SKM-1 treated with dmso at 0.1 percent for 144 hours (cell line): Measurements from ENCODE around the gene HSPA1L.
A peak's percentile ranks its signal among the peaks of the same experiment; 100 is the strongest.
"Not testable (repeated sequence)": the region's sequence is repeated elsewhere in the genome, so short reads cannot be mapped to it uniquely, and the experiment has no call there.

Source experiments
- DNase-seq: peaks from one replicate; lab custom pipeline; 2025; ENCODE audit not compliant: unreplicated experiment; lab: John Stamatoyannopoulos, UW

The HSPA1L gene

DNA sequence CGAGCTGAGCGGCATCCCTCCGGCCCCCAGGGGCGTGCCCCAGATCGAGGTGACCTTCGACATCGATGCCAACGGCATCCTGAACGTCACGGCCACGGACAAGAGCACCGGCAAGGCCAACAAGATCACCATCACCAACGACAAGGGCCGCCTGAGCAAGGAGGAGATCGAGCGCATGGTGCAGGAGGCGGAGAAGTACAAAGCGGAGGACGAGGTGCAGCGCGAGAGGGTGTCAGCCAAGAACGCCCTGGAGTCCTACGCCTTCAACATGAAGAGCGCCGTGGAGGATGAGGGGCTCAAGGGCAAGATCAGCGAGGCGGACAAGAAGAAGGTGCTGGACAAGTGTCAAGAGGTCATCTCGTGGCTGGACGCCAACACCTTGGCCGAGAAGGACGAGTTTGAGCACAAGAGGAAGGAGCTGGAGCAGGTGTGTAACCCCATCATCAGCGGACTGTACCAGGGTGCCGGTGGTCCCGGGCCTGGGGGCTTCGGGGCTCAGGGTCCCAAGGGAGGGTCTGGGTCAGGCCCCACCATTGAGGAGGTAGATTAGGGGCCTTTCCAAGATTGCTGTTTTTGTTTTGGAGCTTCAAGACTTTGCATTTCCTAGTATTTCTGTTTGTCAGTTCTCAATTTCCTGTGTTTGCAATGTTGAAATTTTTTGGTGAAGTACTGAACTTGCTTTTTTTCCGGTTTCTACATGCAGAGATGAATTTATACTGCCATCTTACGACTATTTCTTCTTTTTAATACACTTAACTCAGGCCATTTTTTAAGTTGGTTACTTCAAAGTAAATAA is 2.2 kb upstream of the HSPA1L start:
- not testable (repeated sequence) for DNase-seq

DNA sequence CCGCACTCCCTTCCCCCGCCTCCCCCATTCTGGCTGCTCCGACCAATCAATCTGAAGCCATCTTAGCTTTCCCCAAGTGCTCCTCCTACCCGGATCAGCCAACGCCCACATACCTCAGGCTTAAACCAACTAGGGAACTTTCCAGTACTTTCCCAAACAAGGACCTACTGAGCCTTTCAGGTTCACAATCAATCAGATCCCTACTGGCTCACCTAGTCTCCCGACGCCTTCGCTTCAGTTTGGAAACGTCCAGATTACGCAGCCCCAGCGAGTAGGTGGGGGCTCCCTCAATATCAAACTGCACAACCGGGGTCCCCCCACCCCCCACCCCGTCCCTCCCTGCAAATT is 432 bp downstream of the HSPA1L start:
- DNase-seq: peak; percentile 48

DNA sequence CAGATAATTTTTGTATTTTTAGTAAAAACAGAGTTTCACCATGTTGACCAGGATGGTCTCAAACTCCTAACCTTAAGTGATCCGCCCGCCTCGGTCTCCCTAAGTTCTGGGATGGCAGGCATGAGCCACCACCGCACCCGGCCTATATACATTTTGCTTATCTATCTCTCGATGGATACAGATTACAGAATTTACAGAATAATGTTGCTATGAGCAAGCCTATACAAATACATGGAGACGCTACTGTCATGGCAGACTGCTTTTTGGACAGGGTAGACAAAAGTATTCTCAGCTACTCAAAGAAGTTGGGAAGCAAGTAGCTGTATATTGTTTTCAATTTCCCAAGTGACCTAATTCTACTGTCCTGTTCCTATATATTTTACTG is 1.6 kb downstream of the HSPA1L start:
- DNase-seq: no peak

GRCh38 chr6:31811645-31812044 is 3.4 kb downstream of the HSPA1L start:
- no peak for DNase-seq

DNA sequence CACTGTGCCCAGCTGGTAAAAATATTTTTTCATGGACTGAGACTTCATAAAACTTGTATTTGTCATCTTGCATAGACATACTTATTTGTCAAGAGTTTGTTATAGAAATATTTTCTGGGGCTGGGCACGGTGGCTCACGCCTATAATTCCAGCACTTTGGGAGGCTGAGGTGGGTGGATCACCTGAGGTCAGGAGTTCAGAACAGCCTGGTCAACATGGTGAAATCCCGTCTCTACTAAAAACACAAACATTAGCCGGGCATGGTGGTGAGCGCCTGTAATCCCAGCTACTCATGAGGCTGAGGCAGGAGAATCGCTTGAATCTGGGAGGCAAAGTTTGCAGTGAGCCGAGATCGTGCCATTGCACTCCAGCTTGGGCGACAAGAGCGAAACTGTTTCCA is 6.5 kb downstream of the HSPA1L start:
- not testable (repeated sequence) for DNase-seq

DNA sequence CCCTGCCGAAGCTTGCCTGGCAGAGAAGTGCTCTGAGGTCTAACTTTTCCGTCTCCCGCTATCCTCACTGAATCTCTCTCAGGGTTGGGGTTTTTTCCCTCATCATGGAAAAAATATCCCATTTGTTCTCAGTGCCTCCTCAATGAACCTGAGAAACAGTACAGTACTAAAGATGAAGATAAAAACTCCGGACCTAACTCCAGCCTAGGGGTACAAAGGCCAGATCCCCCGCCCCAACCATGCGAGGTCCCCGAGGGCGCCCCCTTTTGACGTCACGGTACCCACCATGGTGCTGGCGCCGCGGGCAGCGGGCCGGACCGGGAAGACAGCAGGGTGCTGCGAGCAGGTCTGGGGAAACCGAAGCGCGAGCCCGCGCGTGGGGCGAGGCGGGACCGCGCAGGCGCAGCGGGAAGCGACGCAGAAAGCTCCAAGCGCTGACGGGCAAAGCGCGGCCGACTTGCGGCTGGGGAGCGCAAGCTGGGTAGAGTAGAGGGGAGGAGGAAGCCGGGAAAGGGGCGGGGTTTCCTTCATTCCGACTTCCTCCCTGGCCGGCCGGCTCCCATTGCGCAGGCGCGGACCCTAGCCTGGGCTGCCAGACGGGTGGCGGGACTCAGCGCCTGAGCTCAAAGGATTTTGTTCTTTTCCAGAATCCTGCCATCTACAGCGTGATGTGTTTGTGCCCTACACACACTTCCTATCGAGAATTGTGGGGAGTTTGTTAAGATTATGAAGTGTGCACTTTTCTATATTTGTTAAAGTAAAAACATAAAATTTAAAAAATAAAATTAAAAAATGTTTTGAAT is 8.4 kb downstream of the HSPA1L start, which contains the start of gene LSM2:
LSM2 (minus strand) TSS at position 497 of the 803 bp plus-strand sequence; CDS start at position 288, 209 bp downstream.
- DNase-seq: peak; percentile 95

DNA sequence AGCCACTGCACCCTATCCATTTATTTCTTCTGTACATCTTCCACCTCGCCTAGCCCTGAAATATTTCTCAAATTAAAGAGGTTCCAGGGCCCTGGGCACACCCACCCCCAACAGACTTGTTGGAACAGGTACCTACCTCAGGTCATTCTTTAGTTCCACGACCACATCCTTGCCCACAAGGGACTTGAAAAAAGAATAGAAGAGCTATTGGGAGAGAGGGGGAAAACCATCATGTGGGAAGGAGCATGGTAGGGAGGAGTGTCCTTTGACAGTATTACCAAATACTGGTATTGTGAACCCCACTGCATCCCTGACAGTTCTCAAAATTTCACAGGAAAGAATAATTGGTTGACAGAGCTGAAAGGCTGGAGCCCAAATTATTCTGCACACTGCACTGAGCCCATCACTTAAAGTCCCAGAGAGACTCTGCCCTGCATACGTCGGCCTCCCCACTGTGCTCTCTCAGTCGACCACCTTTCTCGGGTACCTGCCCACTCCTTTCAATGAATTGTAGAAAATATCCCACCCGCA is 9.1 kb downstream of the HSPA1L start:
- DNase-seq: no peak

- DNase-seq: not testable (repeated sequence)
These were observed 13.8 kb downstream of the HSPA1L start for GRCh38 chr6:31801031-31801927.

DNA sequence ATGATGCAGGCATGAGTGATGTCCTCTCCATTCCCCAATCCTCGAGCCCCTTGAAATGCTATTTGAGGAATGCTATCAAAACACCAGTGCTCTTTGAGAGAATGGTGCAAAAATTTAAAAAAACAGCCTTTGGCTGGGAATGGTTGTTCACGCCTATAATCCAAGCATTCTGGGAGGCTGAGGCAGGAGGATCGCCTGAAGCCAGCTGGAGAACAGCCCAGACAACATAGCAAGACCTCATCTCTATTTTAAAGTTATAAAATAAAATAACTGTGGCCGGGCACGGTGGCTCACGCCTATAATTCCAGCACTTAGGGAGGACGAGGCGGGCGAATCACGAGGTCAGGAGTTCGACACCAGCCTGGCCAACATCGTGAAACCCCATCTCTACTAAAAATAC is 15.3 kb downstream of the HSPA1L start:
- no peak for DNase-seq

DNA sequence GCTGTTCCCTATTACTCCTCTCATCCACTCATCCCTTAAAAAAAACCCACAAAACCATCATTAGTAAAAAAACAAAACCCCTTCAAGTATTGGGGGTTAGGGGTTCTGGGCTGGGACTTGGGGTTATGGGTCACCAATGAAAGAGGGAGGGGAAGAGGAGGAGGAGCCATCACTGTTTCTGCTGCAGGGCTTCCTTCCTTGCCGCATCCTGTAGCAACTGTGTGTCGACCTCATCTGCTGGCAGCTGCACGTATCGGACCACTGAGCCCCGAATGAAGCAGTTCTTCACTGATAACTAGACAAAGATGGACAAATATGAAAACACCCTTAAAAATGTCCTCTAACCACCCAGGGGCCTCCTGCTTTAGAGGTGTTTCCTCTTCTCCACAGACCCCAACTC is 17.5 kb downstream of the HSPA1L start:
- no peak for DNase-seq

DNA sequence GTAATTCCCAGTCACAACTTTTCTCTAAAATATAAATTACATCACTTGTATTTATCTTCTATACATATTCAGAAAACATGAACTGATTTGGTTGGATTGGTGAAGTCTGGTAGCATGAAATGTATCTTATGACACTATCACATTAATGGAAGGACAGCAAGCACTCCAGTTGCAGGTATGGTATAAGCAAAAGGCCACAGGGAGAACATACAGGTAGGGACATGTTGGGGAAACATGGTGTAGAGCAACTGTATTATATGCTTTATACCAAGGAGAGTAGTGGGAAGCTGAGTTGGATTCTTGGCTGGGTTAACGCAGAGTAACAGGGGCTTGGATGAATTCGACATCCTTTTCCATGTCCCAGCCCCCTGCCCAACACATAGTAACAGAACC is 18.1 kb downstream of the HSPA1L start:
- no peak for DNase-seq

- DNase-seq: peak; percentile 92
These were observed 19.3 kb downstream of the HSPA1L start, which contains the start of gene VARS1 for GRCh38 chr6:31795616-31796298. Gene VARS1, minus strand, starts transcription at chr6:31795752. Its CDS starts 535 bp downstream, at chr6:31795217.

DNA sequence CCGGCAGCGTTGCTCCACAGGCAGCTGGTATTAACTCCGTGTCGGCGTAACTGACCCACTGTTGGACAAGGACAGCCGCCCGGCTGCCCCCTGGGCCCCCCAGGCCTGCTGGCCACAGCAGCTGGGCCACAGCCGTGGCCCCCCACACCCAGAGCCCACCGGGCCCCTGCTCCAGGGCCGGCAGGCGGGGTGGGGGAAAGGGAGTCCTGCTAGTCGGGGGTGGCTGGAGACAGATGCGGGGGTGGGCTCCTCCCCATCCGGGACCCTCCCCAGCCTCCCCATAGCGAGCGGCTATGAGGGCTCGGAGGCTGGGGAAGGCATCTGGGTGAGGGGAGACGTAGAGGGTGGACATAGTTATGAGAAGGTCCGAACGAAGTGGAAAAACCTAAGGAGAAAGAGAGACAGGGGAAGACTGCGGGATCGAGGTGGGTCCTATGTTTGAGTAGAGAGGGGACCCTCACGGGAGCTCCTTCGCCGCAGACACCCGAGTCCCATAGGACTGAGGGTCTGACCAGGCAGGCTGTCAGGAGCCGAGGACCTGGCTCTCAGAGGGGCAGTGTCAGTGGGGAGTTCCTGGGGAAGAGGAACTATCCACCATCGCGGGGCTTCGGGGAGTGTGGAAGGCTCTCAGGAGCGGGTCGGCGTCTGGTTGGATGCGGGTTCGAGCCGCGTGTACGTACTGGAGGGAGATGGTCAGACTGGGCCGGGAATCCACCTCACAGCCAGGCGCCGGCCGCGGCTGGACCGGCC is 20.0 kb downstream of the HSPA1L start:
- no peak for DNase-seq

DNA sequence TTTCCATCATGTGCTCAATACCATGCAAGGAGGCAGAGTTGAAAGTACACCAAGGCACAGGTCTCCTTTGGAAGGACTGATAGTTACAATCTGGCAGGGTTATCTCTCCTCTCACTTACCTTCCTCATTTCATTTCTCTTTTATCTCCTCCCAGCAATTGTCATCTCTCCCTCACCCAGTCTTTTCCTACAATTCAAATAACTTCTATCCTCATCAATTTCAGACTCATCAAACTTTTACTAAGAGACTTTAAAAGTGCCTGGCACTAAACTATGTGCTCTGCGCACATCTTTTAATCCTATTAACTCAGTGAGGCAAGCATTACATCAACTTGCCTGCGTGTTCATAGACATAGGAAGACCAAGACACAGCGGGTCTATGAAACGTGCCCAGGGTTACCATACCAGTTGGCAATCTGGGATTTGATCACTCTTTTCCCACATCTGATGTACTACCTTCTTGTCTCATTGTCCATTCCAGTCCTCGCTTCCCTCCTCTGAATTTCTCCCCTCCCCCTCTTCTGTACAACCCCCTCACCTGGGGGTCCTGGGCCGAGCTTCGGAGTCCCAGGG is 20.7 kb downstream of the HSPA1L start:
- DNase-seq: peak; percentile 45

DNA sequence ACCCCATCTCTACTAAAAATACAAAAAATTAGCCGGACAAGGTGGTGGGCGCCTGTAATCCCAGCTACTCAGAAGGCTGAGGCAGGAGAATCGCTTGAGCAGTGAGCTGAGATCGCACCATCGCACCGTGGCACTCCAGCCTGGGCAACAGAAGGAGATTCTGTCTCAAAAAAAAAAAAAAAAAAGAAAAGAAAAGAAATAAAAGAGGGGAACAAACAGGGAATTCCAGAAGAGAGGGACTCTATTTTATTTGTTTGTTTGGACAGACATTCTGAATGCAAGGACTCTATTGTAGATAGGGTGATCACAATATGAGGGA is 21.2 kb downstream of the HSPA1L start:
- DNase-seq: not testable (repeated sequence)

- DNase-seq: no peak
These were observed 22.3 kb downstream of the HSPA1L start for GRCh38 chr6:31792761-31793171.

DNA sequence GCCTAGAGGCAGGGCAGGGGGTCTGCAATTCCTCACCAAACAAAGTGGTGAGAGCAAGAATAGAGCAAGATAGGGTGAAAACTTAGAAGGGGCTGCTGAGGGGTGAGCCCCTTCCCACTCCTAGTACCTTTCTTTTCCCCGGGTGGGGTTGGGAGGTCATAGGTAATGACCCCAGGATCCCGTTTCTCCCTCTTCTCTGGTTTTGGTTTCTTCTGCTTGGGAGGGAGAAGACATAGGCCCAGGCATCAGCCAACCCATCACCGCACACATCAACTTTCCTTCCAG is 23.1 kb downstream of the HSPA1L start:
- no peak for DNase-seq

DNA sequence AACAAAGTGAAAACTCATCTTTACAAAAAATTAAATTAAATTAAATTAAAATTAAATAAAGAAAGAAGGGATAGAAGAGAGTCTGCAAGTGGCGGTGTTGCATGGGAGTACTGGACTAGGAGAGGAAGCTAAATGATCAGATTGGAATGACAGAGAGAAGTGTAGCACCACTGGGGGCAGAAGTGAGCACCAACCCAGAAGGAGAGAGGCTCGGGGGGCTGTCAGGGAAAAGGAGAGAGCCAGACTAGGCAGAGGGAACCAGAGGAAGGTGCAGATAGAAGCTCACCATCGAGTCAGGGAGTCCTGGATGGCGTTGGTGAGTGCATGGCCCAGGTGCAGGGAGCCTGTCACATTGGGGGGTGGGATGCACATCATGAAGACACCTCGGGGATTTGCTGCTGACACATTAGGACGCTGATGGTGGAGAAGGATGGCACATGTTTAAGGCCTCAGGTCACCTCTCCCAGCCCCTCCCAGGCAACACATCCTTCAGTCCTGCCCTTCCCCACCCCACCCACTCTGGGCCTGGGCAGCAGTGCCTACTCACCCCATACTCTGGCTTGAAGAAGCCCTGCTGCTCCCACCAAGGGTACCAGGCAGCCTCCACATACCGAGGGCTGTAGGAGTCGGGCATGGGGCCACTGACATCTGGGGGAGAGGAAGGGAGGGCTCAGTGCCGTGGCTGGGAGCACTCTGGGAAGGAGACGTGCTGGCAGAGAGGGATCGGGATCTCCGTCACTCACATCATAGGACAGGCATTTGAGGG is 23.6 kb downstream of the HSPA1L start:
- DNase-seq: peak; percentile 33

DNA sequence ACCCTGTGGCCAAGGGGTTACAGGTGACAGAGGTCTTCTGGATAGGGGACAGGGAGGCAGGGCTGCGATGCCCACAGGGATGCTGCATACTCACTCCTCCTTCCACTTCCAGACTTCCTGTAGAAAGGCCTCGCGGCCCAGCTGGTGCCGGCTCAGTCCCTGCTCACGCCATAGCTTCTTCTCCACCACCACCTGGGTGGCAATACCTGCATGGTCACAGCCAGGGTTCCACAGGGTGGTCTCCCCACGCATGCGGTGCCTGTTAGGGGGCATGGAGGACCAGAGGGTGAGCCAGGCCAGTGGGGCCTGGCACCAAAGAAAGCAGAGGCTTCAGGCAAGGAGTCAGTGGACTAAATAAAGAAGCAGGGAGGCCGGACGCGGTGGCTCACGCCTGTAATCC is 29.6 kb downstream of the HSPA1L start:
- no peak for DNase-seq
